EH (cell line): ENCODE measurements around the gene SLC34A3.

ENCODE experiments used
- DNase-seq: peaks from one replicate; pipeline ENCODE4 v3.0.0-alpha.2; 2015; ENCODE audit warnings: low read depth

SLC34A3 gene

DNA sequence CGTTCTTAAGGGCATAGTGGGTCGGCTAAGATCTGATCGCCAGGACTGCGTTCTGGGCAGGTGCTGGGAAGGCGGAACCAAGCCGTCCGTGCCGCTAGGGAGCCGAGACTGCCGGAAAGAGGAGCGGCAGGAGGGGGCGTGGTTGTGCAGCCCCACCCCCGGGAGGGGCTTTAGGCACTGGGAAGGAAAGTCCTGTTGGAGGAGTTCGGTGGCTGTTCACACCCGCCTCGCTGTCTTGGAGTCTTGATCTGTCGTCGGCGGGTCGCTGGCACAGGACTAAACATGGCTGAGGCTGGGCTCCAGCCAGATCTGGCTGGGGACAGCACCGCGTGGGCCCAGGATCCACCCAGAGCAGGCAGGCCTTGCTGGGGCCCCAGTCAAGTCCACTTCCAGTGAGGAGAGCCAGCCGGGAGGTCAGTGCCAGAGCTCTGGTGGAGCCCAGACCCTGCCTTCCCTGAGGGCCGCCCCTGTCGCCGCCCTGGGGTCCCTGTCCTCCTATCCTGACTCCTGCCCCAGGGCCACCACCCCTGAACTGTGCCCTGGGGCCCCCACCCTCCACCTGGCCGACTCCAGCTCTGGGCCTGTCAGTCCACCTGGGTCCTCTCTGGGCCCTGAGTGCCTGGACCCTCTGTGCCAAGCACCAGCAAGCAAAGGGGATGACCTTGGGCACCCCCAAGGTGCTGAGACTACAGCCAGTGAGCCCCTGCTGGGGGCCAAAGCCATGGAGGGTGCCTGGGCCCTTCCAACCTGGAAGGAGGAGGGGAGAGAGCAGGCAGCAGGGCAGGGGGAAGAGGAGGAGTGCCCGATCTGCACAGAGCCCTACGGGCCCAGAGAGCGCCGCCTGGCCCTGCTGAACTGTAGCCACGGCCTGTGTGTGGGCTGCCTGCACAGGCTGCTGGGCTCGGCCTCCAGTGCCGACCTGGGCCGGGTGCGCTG lies 13.2 kb upstream of the SLC34A3 start:
- DNase-seq = no peak

DNA sequence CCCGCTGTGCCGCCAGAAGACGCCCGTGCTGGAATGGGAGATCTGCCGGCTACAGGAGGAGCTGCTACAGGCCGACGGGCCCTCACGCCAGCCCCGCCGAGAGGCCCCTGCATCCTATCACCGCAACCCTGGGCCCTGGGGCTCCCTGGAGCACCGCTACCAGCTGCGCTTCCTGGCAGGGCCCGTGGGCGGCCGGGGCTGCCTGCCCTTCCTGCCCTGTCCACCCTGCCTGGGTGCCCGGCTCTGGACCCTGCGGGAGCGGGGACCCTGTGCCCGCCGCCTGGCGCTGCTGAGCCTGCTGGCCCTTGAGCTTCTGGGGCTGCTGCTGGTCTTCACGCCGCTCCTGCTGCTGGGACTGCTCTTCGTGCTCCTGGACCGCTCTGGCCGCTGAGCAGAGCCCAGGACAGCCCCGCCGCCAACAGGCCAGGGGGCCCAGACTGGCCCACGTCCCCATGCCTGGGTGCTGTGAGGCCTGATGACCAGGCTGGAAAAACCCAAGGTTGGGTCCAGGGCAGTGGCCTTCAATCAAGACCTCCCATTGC lies 12.4 kb upstream of the SLC34A3 start:
- DNase-seq = no peak

DNA sequence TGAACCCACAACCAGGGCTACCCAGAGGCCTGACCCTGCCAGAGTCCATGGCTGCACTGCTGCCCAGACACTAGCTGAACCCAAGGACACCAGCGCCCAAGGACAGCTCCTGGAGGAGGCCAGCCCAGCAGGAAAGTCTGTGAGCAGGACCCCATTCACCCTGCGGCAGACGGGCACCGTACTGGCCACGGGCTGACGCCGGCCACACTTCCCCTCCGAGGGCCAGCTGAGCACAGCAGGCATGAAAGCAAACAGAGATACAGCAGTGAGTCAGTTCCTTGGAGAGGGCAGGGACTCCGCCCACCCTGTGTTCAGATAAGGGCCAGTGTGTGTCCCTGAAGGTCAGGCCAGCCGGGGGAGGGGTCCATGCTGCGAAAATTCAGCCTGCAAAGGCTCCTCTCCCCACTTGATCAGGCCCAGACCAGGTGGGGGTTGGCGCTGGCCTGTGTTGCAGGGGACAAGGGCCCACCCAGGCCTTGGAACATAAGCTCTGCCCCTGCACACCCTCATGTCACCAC lies 11.9 kb upstream of the SLC34A3 start:
- peak; percentile 31 for DNase-seq

DNA sequence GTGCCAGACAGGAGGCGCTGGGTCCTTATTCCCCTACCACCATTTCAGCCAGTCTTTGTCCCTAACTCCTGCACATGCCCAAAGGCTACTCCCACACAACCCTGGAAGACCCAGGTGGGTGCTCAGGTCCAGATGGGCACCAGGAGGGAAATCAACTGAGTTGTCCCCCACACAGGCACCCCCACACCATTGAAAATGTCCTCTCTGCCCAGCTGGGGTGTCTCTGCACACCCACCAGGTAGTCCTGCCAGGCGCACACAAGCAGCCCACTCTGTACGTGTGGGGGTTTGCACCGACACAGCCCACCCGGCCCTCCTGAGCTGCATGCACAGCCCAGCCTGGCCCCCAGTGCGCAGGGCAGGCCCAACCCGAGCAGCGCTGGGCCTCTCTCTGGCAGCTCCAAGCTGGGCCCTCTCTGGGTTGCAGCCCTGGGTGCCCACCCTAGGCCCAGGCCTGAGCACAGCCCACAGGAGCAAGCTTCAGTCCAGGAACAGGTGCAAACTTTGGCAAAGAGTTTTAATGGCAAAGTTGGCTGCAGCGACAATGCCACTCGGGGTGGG lies 10.9 kb upstream of the SLC34A3 start:
- no peak for DNase-seq

DNA sequence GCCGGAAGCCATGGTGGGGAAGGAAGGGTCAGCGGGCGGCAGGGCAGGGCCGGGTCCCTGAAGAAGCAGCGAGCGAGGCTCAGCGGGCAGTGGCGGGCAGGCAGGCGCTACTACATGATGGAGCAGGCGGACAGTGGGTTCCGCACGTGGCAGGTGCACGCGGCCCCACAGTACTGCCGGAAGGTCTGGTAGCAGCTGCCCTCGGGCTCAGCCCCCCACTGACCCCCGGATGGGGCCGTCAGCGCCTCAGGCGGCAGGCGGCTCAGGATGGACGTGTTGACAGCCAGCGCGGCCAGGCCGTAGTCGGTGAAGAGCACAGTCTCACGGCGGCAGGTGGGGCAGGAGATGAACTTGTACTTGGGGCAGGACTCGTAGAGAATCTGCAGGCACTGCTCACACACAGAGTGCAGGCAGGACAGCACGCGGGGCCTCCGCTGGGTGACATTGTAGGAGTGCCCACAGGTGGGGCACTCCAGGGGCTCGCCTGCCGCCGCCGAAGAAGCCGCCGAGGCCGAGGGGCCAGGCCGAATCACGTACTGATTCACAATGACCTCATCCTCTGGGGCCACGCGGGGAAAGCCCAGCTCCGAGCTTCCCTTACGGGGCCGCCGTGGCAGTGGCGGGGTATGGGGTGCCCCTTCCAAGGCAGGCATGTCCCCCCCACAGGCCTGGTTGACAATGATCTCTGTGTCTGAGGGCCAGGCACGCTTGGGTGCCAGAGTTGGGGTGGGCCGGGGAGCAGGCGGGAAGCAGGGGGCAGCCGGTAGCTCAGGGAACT lies 10.2 kb upstream of the SLC34A3 start:
- no peak for DNase-seq

DNA sequence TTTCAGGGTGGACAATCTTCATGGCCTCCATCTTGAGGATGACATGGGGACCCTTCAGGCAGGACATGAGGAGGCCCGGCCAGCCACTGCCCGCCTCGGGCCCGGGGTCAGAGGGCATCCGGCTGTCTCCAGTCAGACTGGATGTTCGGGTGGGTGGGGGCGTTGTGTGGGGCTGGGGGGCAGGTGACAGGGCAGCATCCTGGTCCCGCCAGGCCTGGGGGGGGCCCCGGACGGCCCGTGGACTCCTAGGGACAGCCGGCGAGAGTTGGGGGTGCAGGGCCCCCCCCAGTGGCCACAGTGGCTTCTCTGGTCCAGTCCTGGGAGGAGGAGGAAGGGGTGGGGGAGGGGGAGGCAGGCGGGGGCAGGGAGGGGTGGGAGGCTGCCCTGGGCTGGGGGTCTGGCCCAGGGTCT lies 9.6 kb upstream of the SLC34A3 start:
- DNase-seq = no peak

DNA sequence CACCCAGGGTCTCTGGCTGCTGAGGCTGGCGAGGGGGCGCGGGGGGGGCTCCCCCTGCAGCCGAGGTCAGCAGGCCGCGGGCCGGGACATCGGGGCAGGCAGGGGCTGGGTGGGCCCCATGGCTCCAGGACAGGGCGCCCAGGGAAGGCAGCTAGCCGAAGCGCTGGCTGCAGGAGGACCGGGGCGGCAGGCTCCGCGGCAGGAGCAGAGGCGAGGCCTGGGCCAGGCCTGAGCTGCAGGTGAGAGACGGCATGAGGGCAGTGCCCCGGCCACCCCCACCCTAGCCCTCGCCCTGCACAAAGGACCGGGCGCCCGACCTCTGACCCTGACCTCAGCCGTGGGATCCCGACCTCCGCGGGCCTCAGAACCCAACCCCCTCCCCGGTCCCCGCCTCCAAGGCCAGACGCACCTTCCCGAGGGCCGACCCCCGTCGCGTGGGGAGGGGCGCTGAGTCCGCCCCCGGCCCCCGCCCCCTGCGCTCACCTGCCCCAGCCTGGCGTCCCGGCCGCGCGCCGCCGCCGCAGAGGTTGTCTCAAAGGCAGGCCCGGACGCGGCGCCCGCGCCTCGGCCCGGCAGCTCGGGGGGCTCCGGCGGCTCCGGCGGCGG lies 9.1 kb upstream of the SLC34A3 start:
- DNase-seq = no peak

DNA sequence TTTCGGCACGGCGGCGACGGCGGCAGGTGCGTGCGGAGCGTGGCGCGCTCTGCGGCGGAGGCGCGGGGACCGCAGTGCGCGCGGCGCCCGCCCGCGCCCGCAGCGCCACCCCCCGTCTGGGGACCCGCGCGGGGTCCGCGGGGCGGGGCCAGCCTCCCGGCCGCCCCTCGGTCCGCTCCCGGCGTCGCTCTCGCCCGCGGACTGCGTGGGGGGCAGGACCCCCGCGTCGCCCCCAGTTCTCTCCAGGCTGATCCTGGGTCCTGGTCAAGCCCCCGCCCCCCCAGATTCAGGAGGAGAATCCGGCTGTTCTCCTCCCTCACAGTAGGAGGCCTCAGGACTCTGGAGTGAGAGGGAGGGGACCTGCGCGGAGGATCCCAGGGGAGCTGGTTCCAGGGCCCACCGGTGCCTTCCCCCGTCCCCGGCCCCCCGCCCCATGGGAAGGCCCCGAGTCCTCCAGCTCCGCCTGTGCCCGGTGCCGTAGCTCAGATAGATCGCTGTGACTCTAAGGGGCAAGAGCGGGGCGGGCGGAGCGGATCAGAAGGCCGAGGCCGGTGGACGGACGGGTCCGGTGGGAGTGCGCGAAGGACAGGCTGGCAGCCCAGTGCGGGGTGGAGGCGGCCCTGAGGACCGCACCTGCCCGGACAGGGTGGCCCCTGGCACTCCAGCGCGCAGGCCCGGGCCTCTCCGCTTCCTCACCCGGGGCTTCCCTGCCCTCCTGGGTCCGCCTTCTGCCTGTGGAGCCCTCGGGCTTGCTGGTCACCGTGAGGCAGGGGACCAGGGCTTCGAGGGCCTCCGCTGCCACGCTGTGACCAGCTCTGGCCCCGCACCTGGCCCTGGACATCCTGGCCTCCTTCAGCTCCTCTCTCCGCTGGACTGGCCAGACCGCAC lies 8.3 kb upstream of the SLC34A3 start, which contains the start of gene RNF208:
RNF208 (minus strand) TSS at position 51 of the 888 bp plus-strand sequence. CDS start 1,028 bp downstream, outside the sequence.
- DNase-seq = peak; percentile 26

DNA sequence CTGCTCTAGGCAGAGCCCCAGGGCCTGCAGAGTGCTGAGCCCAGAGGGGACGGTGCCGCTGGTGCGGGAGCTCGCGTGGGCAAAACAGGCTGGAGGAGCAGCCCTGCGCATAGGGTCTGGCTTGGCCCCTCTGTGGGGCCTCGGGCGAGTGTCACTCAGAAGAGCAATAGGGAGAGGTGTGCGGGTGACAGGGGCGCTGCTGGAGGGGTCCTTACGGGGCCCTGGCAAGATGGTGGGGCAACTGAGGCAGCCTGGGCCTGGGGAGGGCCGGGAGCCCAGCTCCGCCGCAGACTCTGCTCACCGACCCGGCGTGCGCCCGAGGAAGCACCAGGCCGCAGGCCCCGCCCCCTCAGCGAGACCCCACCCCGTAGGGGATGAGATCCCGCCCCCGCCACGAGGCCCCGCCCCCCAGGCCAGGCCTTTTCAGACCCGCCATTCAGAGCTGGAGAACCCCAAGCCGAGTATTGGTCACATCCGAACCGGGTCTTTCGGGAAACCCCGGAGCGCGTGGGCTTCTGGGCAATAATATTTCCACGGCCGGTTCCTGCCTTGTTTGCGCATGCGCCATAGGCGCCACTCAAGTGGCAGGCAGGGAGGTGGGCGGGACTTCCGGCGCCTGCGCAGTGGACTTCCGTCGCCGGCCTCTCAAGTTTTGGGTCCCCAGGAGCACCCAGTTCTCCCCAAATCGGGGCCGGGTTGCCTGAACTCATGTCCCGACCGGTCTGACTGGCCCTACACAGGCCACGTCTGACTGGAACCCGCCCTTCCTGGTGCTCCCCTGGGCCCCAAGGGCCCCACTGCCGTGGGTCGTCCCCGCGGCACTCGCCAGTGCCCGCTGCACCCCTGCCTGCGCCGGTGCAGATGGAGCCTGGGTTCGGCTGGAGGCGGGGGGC lies 7.4 kb upstream of the SLC34A3 start:
- DNase-seq = peak; percentile 99

DNA sequence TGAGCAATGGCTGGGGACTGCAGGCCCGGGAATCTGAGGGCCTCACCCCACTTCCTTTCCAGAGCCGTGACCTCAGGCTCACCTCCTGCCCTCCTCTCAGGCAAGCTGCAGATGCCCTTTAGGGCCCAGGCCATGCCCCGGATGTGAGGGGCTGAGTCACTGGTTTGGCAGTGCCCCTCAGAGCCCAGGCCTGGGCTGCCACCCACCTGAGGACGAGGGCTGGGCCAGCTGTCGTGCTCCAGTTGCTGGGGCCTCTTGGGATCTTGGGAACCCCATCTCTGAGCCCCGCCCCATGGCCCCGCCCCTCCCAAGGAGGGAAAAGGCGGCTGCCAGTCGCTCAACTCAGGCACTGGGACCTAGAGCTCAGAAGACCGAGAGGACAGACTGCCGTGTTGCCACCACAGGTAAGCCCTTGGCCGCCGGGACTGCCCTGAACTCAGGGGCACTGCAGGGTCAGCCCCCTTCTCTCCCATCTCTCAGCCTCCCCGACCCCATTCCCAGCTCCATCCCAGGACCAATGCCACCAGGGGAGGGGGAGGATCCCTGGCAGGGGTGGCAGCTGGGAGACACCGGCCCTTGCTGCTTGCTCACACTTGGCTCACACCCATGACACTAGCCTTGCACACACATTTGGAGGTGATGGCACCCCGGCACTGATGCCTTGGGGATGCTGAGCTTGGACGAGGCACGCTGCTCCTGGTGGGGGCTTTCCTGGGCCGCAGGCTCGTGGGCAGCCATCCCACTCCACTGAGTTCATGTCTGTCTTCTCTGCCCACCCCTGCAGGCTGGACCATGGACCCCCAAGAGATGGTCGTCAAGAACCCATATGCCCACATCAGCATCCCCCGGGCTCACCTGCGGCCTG lies 5.6 kb upstream of the SLC34A3 start, which contains the start of gene CYSRT1:
CYSRT1 (plus strand) TSS at position 345 of the 865 bp plus-strand sequence; CDS start at position 793, 448 bp downstream.
- DNase-seq = no peak

DNA sequence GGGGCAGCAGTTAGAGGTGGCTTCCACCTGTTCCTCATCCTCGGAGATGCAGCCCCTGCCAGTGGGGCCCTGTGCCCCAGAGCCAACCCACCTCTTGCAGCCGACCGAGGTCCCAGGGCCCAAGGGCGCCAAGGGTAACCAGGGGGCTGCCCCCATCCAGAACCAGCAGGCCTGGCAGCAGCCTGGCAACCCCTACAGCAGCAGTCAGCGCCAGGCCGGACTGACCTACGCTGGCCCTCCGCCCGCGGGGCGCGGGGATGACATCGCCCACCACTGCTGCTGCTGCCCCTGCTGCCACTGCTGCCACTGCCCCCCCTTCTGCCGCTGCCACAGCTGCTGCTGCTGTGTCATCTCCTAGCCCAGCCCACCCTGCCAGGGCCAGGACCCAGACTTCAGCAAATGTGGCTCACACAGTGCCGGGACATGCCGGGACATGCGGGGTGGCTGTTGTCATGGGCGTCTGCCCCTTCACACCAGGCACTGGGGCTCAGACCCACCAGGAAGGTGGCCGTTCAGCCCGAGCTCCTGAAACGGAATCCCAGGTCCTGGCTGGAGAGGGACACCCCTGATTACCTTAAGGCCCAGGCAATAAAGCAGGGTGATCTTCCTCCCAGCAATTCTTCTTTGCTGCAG lies 4.9 kb upstream of the SLC34A3 start:
- no peak for DNase-seq

DNA sequence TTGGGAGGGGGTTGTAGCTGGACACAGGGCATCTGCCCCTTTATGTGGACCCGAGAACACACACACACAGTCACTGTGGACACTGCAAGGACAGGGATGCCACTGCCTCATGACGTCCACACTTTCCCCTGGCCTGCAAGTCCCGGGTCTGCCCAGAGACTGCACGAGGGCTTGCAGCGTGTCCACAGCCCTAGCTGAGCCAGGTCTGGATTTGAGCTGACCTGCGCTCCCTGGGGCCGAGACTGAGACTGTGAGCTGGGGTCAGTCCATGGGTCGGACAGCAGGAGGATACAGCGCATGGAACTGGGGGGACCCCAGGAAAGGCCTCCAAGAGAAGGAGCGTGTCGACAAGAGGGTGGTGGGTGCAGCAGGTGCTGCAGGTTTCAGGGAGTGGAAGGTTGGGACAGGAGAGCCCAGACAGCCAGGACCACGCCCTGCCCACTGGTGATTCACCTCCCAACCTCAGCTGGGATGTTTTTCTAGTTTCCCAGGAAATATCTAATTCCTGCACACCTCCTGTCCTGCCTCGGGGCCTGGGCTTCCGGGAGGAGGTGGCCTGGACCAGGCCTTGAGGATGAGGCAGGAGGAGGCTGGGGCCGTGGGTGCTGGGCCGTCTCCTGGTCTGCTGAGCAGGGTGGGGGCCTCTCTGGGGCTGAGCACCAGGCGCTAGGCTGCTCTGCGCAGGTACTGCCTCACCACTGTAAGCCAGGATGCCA lies 4.2 kb upstream of the SLC34A3 start:
- DNase-seq = peak; percentile 31

DNA sequence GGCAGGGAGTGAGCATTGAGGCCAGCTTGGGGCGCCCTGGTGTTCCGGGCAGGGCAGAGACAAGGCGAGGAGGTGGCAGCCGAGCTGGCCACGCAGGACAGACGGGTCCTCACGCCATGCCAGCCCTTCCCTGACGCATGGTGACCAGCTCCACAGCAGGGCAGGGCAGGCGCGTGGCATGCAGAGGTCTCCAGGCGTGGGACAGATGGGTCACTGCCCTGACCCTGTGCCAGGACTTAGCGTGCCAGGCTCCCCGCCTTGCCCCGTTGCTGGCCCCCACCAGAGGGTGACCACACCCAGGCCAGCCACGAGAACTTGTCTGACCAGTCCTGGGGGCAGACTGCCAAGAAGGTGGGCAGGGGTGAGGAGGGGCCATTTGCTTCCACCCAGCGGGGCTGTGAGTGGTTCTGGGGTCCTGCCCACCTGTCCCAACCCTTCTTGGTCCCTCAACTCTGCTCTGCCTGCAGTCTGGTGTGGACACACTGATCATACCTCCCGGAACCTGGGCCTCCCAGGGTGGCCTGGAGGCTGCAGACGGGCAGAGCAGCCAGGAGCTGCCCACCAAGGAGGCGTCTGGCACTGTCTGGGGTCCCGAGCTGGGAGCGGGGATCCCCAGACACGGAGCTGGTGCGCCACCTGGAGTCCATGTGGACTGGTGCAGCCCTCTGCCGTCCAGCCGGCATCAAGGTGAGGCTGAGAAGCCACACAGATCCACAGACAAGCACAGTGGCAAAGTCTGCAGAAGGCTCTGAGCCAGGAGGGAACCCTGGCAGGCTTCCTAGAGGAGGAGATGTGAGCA lies 3.4 kb upstream of the SLC34A3 start, which contains the start of gene RNF224:
RNF224 (plus strand) TSS at position 449 of the 799 bp plus-strand sequence. CDS start 834 bp downstream, outside the sequence.
- DNase-seq = peak; percentile 75

DNA sequence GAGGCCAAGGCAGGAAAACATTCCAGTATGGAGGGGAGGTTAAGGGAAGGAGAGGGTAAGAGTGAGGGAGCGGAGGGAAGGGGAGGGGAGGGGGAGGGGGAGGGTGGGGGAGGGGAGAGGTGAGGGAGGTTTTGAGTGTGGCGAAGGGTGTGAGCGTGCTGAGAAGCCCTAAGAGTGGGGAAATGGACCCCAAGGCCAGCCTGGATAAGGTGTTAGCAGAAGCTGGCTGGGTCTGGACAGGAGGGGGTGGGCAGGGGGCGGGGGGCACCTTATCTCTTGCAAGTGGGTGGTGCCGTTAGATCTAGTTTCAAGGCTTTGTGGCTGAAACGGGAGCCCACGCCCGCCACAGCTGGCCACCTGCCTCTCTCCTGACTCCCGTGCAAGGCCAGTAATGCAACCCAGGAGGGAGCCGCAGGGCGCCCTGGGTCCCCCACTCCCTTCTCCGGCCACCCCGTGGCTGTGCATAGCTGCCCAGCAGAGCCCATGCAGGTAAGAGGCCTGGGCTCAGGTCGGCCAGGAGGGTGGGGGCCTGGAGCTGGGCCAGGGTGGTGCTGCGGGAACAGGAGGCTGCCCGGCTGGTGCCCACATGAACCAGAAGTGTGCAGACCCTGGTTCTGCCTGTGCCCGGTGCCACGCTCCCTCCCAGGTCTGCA lies 2.7 kb upstream of the SLC34A3 start:
- no peak for DNase-seq

DNA sequence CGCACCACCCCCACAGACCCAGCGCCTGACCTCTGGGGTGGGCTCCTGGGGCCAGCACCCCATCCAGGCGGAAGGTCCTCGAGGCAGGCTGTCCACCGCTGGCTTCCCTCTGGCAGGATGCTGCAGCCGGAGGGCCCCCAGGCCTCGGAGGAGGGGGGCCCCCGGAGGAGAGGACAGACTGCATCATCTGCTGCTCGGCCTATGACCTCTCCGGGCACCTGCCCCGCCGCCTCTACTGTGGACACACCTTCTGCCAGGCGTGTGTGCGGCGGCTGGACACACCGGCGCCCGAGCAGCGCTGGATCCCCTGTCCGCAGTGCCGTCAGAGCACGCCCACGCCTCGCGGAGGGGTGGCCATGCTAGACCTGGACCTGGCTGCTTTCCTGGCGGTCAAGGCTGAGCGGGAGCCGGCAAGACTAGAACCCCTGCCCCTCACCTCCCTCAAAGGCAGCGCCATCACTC lies 2.2 kb upstream of the SLC34A3 start:
- DNase-seq = no peak
